PC-9 (cell line): ENCODE data around the gene ANGEL2. TPM values are rescaled to one million over a fixed set of nuclear protein-coding genes. Genes with fewer than 3 reads are reported as not detected.

ENCODE experiments used
- BruUV-seq: library from RNA; stranded (reverse); fragments of 400-500 nt; replicated peaks from 2 replicates; lab custom pipeline; 2021; lab: Mats Ljungman, UMichigan
- CTCF ChIA-PET: fragments of 300-600 bp; sonication (Branson Sonifier 250); formaldehyde crosslinking; loops from one replicate; lab custom pipeline; 2022; ENCODE audit warnings: antibody characterized with exemption; lab: Charles Lee
- POLR2A ChIA-PET: fragments of 300-600 bp; sonication (Branson Sonifier 250); formaldehyde crosslinking; loops from one replicate; lab custom pipeline; 2022; ENCODE audit warnings: antibody characterized with exemption; ENCODE audit not compliant: unreplicated experiment; lab: Charles Lee
- DNase-seq, 2 experiments: peaks; one replicate each; pipeline versions ENCODE4 v3.0.0 to v3.0.0-alpha.2; 2015 to 2022; ENCODE audit warnings: mixed read lengths in 1 of 2
- H2AFZ ChIP-seq: fragments of 200-600 bp; sonication (generic); 2 replicates; pipeline ENCODE4 v1.8.1; 2017; ENCODE audit warnings: antibody characterized with exemption
- H3F3A ChIP-seq: fragments of 200-600 bp; sonication (generic); 2 replicates; pipeline ENCODE4 v1.8.1; 2017; ENCODE audit warnings: antibody characterized with exemption, mild to moderate bottlenecking, low read depth; ENCODE audit not compliant: insufficient read depth
- H3K27ac ChIP-seq: fragments of 200-600 bp; sonication (generic); 2 replicates; pipeline ENCODE4 v1.6.1; 2016; ENCODE audit warnings: mixed run types
- H3K27me3 ChIP-seq: fragments of 200-600 bp; sonication (generic); 2 replicates; pipeline ENCODE4 v1.6.1; 2016; ENCODE audit warnings: low read depth, mixed run types; ENCODE audit not compliant: insufficient read depth
- H3K36me3 ChIP-seq: fragments of 200-600 bp; sonication (generic); 2 replicates; pipeline ENCODE4 v1.6.1; 2016; ENCODE audit warnings: low read depth, mixed run types
- H3K4me1 ChIP-seq: fragments of 200-600 bp; sonication (generic); replicated peaks from 2 replicates; pipeline ENCODE4 v1.6.1; 2016; ENCODE audit warnings: mixed run types; ENCODE audit not compliant: insufficient read depth
- H3K4me2 ChIP-seq: fragments of 200-600 bp; sonication (generic); 2 replicates; pipeline ENCODE4 v1.6.1; 2017; ENCODE audit warnings: mixed run types
- H3K4me3 ChIP-seq: fragments of 200-600 bp; sonication (generic); 2 replicates; pipeline ENCODE4 v1.6.1; 2016; ENCODE audit warnings: mixed run types
- H3K79me2 ChIP-seq: fragments of 200-600 bp; sonication (generic); 2 replicates; pipeline ENCODE4 v1.6.1; 2017; ENCODE audit warnings: low read depth, mixed run types
- H3K9me2 ChIP-seq: fragments of 200-600 bp; sonication (generic); 2 replicates; pipeline ENCODE4 v1.8.1; 2017; ENCODE audit warnings: mild to moderate bottlenecking; ENCODE audit not compliant: insufficient read depth
- H3K9me3 ChIP-seq: fragments of 200-600 bp; sonication (generic); 2 replicates; pipeline ENCODE4 v1.8.1; 2016; ENCODE audit warnings: low read depth; ENCODE audit not compliant: insufficient read depth
- H4K20me1 ChIP-seq: fragments of 200-600 bp; sonication (generic); 2 replicates; pipeline ENCODE4 v1.8.1; 2017; ENCODE audit not compliant: insufficient read depth
- CTCF ChIP-seq: fragments of 200-600 bp; sonication (generic); conservative IDR thresholded peaks from 2 replicates; pipeline ENCODE4 v1.6.1; 2017; ENCODE audit warnings: mixed run types, antibody characterized with exemption, mild to moderate bottlenecking, moderate library complexity
- EZH2 ChIP-seq: fragments of 200-600 bp; sonication (generic); IDR thresholded peaks from 2 replicates; pipeline ENCODE4 v1.8.0; 2017; ENCODE audit warnings: antibody characterized with exemption, low read depth
- intact Hi-C: fragments of 100-400 bp; cut with micrococcal nuclease; formaldehyde crosslinking; loops from one replicate; pipeline ENCODE4 v1.10.0; 2022; ENCODE audit not compliant: unreplicated experiment
- total RNA-seq: library from RNA; stranded (reverse); gene quantifications from 2 replicates; pipeline ENCODE4 v1.2.3, GENCODE V29; 2021

Gene ANGEL2
- total RNA-seq, 1 experiment from 2014 or later: 42.6 TPM

- CTCF ChIA-PET: no interaction called here
- H3K27me3 ChIP-seq: peaks cover 20% of the 10 kb centered on the region
- H3F3A ChIP-seq: no peaks in the 10 kb centered on the region
- TF ChIP-seq CTCF (no peak), EZH2 (no peak)
- H3K79me2 ChIP-seq: no peaks in the 10 kb centered on the region
- no peak overlapping the region for H2AFZ ChIP-seq
- no peaks in the 10 kb centered on the region for H3K9me3 ChIP-seq
- no peak overlapping the region for H3K4me2 ChIP-seq
- no peak overlapping the region for H3K27ac ChIP-seq
- H4K20me1 ChIP-seq: no peaks in the 10 kb centered on the region
- no peak overlapping the region for H3K4me3 ChIP-seq
- no TSS peak for BruUV-seq
- intact Hi-C loops: no loop called here
- H3K4me1 ChIP-seq: no peaks in the 10 kb centered on the region
- no peak for DNase-seq
- H3K36me3 ChIP-seq: no peaks in the 10 kb centered on the region
- POLR2A ChIA-PET: no interaction called here
- no peaks in the 10 kb centered on the region for H3K9me2 ChIP-seq
Measured at GRCh38 chr1:212952641-212952976, 63.1 kb downstream of the ANGEL2 start.

- Histone ChIP-seq H3K79me2 (no peaks in the 10 kb centered on the region), H4K20me1 (no peaks in the 10 kb centered on the region), H3K9me3 (no peaks in the 10 kb centered on the region), H3F3A (no peaks in the 10 kb centered on the region), H2AFZ (no peak overlapping the region), H3K27ac (no peak overlapping the region), H3K9me2 (no peaks in the 10 kb centered on the region; the same call in 1 of the 2 replicates), H3K36me3 (no peaks in the 10 kb centered on the region), H3K27me3 (peaks cover 20% of the 10 kb centered on the region), H3K4me1 (no peaks in the 10 kb centered on the region), H3K4me2 (no peak overlapping the region), H3K4me3 (no peak overlapping the region)
- BruUV-seq: no TSS peak
- intact Hi-C loops: no loop called here
- DNase-seq: no peak
- CTCF ChIA-PET: no interaction called here
- POLR2A ChIA-PET: interaction anchor here (0.8 kb wide), 1 partner anchor 216 kb away, joined by 10 read pairs; no protein-coding TSS in a partner anchor
- no peak for TF ChIP-seq CTCF
- no peak for TF ChIP-seq EZH2
Measured at GRCh38 chr1:212951947-212952640, 63.6 kb downstream of the ANGEL2 start.

- Histone ChIP-seq H3K9me3 (no peaks in the 10 kb centered on the region), H3K36me3 (no peaks in the 10 kb centered on the region), H2AFZ (no peak overlapping the region), H3K9me2 (no peaks in the 10 kb centered on the region; the same call in 1 of the 2 replicates), H3K4me2 (peak overlapping the region; percentile 54), H3K79me2 (no peaks in the 10 kb centered on the region), H4K20me1 (no peaks in the 10 kb centered on the region), H3K4me1 (no peaks in the 10 kb centered on the region), H3K4me3 (no peak overlapping the region), H3K27me3 (peaks cover 20% of the 10 kb centered on the region), H3K27ac (no peak overlapping the region), H3F3A (no peaks in the 10 kb centered on the region)
- intact Hi-C loops: no loop called here
- ChIA-PET POLR2A (interaction anchor here (0.8 kb wide), 1 partner anchor 216 kb away, joined by 10 read pairs; no protein-coding TSS in a partner anchor), CTCF (no interaction called here)
- TF ChIP-seq CTCF: no peak
- no peak for TF ChIP-seq EZH2
- no peak for DNase-seq
- no TSS peak for BruUV-seq
Measured at GRCh38 chr1:212951126-212951946, 64.3 kb downstream of the ANGEL2 start.
